NK-92 (cell line): ENCODE data around the gene NAPB.

ENCODE experiments used
- DNase-seq: peaks from one replicate; lab custom pipeline; 2025; ENCODE audit not compliant: unreplicated experiment; lab: John Stamatoyannopoulos, UW

The NAPB gene

DNA sequence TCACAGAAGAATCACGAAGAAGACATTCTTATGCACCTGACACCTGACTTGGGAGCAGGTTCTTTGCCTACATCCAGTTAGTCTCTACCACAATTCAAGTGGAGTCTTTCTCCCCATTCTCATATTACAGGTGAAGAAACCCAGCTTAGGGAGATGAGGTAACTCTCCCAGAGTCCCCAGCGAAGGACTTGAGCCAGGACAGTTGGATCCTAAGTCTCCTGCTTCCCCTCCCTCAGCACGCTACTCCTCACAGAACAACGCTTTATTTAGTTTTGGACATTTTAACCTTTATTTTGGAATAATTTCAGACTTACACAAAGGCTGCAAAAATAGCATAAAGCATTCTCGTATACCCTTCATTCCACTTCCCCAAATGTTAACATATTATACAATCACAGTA, 17.4 kb upstream of the NAPB start:
- no peak for DNase-seq

DNA sequence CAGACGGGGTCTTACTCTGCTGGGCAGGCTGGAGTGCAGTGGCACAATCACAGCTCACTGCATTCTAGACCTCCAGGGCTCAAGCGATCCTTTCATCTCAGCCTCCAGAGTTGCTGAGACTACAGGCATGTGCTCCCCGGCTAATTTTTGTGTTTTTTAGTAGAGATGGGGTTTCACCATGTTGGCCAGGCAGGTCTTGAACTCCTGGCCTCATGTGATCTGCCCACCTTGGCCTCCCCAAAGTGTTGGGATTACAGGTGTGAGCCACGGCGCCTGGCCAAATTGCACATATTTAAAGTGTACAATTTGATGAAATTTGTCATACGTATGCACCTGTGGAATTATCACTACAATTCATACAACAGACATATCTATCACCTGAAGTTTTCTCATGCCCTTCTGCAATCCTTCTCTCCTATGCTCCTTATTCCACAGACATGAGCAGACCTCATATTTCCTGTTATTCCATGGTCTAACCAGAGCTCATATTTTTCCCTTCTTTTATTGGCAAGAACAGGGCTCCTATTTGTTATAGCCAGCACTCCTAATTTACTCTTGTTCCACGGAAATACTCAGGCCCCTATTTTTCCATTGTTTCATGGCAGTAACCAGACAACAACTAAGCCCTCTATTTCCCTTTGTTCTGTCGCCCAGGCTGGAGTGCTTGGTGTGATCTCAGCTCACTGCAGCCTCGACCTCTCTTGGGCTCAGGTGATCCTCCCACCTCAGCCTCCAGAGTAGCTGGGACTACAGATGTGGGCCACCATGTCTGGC, 16.0 kb upstream of the NAPB start:
- no peak for DNase-seq

GRCh38 chr20:23436681-23437080, 15.4 kb upstream of the NAPB start:
- DNase-seq = no peak

- DNase-seq = no peak
Observed at GRCh38 chr20:23435626-23436539, 14.6 kb upstream of the NAPB start.

DNA sequence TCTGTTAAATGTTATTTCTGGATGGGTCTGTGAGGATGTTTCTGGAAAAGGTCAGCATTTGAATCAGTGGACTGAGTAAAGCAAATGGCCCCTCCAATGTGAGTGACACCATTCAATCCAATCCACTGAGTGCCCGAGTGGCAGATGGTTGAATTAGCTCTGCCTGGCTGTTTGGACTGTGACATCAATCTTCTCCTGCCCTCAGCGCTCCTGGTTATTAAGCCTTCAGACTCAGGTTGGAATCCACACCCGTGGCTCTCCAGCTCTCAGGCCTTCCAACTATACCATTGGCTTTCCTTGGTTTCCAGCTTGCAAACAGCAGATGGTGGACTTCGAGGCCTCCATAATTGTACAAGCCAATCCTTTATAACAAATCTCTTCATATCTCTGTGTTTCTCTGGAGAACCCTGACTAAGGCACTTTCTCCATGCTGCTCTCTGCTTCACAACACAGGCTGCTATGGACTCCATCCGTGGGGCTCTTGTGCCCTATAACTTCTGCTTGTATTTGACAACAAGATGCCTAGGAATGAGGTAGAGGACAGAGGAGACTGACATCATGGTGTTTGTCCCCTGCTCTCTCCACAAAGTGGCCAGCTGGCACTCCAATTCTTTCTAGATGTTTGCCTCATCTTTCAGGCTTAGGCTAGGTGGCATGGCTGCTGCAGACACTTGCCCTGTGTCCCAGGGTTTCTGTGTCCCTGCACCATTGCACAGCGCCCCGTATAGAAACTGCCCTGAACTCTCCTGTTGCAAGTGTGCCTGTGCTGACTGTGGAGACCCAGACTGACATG, 13.4 kb upstream of the NAPB start:
- no peak for DNase-seq

- no peak for DNase-seq
Observed at GRCh38 chr20:23433628-23434027, 12.3 kb upstream of the NAPB start.

DNA sequence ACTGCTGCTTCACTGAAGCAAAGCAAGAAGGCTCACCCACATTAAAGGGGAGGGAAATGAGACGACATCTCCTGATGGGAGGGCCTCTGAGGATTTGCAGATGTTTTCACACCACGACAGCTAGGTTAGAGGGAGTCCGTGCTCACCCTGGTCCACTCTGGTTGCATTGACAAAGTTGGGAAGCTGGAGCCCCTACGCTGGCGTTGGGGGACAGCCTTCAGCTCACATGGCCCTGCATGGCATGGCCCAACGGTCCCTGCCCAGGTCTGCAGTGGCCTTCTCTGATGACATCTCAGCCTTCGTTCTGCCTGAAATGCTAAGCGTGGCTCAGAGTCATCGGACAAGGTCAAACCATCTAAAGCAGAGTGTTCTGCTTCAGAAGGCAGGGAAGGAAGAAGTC, 3.8 kb upstream of the NAPB start:
- no peak for DNase-seq

- no peak for DNase-seq
Observed at GRCh38 chr20:23419995-23420901, 1.0 kb downstream of the NAPB start.

DNA sequence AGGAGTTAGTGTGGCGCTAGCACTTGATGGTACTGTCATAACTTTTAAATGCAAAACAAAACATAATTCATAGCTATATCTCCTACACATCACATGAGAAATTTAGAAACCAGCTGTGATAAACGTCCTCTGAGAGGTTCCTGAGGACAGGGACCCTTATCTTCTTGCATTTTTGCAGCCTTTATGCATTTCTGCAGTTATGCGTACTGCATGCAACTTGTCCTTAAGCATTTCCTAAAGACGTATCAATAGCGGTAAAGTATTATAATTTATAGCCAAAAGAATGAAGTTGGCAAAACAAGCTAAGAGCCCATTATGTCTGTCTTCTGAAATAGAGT, 1.7 kb downstream of the NAPB start:
- no peak for DNase-seq

- no peak for DNase-seq
Observed at GRCh38 chr20:23417861-23418260, 3.4 kb downstream of the NAPB start.

GRCh38 chr20:23415959-23416583, 5.2 kb downstream of the NAPB start:
- no peak for DNase-seq

GRCh38 chr20:23415555-23415954, 5.7 kb downstream of the NAPB start:
- DNase-seq = no peak

DNA sequence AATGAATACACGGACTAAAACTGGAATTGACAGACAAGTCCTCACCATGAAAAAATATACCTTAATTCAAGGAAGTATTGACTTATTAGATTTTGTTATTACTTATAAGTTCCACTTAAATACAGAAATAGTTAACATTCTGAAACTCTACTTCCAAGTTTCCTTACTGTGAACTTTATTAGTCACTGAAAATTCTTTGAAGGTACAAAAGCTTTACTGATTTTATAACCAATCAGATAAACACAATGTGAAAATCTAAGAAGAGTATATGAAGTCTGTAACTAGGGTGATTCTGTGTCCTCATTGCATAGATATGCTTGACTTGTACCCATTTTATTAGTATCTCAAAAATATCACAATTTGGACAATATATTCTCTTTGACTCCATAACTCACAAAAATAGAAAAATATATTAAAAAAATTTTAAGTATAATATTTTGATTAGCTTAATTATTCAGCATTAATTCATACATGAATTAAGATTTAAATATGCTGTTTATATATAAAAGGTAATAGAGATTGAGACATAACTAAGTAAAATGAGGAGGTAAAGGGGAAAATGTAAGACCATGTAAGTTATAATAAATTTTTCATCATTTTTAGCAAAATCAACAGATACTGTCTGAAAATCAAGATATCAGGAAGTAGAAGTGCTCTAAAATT, 6.6 kb downstream of the NAPB start:
- no peak for DNase-seq

GRCh38 chr20:23413862-23414422, 7.3 kb downstream of the NAPB start:
- DNase-seq = no peak

- no peak for DNase-seq
Observed at GRCh38 chr20:23412026-23412425, 9.3 kb downstream of the NAPB start.

DNA sequence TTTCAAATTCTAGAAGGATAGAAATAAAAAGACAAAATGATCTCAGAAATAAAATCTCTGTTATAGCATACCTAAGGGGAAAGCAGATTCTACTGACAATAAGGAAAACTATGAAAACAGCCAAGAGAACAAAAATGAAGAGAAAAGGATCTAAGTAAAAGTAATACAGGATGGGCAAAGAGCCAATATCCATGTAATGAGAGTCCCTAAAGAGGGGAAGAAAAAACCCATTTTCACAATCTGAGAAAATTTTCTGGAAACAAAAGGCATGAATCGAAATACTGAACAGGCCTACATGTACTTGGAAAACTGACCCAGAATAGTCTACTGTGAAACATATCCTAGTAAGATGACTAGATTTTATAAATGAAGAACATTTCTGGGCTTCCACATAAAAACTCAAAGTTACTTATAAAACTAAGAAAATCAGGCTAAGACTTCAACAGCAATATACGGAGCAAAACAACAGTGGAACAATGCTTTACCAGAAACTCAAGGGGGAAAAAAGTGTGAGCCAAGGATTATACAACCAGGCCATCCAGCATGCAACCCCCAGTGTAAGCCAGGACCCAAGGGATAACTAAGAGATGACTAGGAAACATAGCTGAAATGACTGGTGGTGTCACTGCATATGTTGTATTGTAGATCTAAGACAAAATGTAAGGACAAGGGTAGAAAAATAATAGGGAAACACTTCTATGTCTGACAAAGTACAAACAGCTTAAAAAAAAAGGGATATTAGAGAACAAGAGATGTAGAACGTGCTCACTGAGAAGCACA, 10.2 kb downstream of the NAPB start:
- no peak for DNase-seq

DNA sequence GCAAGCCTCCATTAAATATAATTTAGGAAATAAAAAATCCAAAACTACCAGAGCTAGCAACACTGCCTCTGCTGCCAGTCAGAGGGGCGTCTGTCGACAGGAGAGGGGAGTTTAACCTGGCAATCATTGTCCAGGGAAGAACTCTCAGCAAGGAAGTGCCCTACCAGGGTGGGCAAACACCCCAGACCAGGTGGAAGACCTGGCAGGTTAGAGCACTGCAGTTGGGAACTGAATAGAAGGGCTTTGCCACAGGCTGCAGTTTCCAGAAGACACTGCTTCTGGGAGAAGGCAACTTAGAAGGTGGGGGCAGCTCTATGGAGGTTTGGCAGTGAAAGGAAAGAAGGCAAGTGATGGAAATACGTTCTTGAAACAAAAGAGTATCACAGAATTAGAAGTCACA, 11.5 kb downstream of the NAPB start:
- no peak for DNase-seq

GRCh38 chr20:23408957-23409356, 12.3 kb downstream of the NAPB start:
- no peak for DNase-seq
